GM10266 (cell line): ENCODE results near the gene NECTIN3.

Experiments used
- DNase-seq: peaks from one replicate; pipeline ENCODE4 v3.0.0; 2012; ENCODE audit errors: extremely low spot score
- CTCF ChIP-seq: IDR thresholded peaks from 2 replicates; pipeline ENCODE4 v1.5.1; 2012; ENCODE audit warnings: mild to moderate bottlenecking, low read depth; ENCODE audit not compliant: control insufficient read depth, insufficient read depth; ENCODE audit errors: missing control alignments

Gene NECTIN3

DNA sequence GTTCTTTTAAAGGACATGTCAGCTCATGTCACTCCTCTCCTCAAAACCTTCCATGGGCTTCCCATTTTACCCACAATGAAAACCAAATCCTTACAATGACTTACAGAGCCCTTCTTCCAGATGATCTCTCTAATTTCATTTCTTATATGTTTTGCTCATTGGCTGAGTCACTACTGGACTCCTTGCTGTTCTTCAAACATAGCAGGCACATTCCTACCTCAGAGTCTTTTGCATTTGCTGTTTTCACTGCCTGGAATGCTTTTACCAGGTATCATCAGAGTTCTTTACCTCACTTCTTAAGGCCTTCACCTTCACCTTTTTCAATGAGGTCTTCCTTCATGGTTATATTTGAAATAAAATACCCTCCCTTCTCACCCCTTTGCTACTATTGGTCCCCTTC, 57.3 kb downstream of the NECTIN3 start:
- TF ChIP-seq CTCF, result no peak
- no peak for DNase-seq

- TF ChIP-seq CTCF, result no peak
- DNase-seq, result no peak
Measured at GRCh38 chr3:111130827-111131226, 59.2 kb downstream of the NECTIN3 start.

DNA sequence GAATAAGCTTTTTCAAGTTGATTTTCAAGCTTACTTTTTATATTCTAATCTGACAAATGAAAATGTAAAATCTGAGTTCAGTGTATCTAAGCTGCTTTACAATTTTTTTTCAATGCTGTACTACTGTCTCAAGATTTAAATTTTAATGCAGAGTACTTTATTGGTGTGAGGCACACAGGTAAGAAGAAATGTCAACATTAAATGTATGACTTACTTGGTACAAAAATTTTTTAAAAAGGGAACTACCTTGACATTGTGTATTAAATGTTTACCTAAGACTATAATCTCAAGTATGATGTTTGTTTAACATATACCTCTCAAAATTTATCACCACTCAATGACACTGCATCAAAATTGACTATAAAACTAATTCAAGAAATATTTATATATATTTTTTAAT, 62.7 kb downstream of the NECTIN3 start:
- no peak for DNase-seq
- TF ChIP-seq CTCF, result no peak

GRCh38 chr3:111151438-111151837, 79.8 kb downstream of the NECTIN3 start:
- no peak for DNase-seq
- TF ChIP-seq CTCF, result no peak

- no peak for DNase-seq
- no peak for TF ChIP-seq CTCF
Measured at GRCh38 chr3:111152496-111152895, 80.9 kb downstream of the NECTIN3 start.

GRCh38 chr3:111156517-111156916, 84.9 kb downstream of the NECTIN3 start:
- TF ChIP-seq CTCF, result no peak
- DNase-seq, result no peak

DNA sequence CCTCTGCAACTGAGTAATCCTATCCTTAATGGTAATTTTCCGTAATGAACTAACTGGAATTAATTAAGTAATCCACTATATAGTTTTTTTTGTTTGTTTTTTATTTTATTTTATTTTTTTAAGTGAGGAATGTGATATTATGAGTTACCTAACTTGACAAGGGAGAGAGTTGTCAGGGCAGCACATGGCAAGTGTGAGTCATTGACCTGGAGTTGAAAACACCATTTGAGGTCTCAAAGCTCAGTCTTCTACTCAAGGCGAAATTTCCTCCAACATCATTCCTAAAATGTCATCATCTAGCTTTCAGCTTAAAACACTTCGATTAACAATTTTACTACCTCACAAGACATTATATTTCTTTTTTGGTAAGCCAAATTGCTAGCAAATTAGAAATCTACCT, 87.8 kb downstream of the NECTIN3 start:
- no peak for DNase-seq
- TF ChIP-seq CTCF, result no peak
